GM19438 (cell line): ENCODE measurements around the gene CYREN.
"Not testable (repeated sequence)": the region's sequence is repeated elsewhere in the genome, so short reads cannot be mapped to it uniquely, and the experiment has no call there.

Source experiments
- ATAC-seq: cut with Tn5 transposase; IDR thresholded peaks from one replicate; pipeline ENCODE4 v1.9.1; 2021; ENCODE audit warnings: low read depth; ENCODE audit not compliant: unreplicated experiment

Gene CYREN

DNA sequence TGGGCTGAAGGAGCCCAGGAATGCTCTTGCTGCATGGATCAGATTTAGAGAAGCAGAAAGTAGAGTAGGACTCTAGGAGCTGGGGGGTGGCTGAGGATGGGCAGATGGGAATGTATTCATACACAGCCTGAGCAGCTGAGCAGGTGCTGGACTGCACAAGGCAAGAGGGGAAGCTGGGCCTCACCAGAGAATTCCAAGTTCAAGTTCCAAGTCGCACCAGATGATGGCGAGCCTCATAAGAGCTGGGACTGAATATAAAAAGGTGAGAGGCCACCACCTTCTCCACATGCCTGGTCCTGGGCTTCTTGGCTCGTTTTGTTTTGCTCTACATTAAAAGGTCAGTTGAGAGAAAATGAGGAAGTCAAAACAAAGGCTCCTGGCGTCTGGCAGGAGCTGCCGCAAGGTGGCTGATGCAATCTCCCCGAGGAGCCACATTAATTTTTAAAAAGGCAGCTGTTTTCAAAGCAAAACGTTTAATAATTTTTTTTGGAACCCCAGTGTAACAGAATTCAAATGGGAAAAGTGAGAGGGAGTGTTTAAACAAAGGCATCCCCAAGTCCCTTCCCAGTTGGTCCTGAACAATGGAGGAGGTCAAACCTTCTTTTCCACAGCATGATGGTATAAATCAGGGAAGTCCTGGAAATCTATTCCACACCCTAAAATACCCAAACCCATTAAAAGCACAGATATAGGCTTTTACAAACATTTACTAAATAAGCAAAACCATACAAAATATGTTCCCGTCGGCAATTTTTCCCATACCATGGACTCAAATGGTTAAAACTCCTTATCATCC is 9.5 kb downstream of the CYREN start:
- no peak for ATAC-seq

DNA sequence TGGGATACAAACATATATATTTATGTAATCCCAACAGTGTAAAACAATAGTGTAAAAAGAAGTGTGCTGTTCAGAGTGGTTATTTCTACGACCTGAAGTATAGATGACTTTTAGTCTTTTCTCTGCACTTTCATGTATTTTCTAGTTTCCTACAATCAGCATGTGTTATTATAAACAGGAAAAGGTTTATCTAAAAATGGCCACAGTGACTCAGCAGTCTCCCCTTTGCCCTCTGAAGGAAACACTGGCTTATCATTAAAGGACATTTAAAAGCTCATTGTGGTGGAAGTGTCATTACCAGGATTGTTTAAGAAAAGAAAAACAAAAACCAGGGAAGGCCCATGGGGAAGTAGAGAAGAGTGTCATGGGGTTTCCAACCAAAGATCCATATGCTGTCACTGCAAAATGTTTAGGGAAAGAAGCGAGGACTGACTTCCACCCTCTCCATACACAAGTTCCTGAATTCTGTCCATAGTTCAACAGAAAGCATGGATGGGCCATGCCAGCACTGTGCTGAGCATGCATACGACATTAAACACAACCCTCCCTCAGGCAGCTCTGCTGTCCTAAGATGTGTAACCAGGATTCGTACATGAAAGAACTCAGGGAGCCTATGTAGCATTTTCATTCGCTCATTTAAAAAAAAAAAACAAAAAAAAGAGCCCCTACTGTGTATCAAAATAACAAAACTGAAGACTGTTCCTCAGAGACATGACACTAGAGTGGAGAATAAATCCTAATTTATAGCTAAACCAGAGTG is 10.2 kb downstream of the CYREN start:
- peak; percentile 63 for ATAC-seq

DNA sequence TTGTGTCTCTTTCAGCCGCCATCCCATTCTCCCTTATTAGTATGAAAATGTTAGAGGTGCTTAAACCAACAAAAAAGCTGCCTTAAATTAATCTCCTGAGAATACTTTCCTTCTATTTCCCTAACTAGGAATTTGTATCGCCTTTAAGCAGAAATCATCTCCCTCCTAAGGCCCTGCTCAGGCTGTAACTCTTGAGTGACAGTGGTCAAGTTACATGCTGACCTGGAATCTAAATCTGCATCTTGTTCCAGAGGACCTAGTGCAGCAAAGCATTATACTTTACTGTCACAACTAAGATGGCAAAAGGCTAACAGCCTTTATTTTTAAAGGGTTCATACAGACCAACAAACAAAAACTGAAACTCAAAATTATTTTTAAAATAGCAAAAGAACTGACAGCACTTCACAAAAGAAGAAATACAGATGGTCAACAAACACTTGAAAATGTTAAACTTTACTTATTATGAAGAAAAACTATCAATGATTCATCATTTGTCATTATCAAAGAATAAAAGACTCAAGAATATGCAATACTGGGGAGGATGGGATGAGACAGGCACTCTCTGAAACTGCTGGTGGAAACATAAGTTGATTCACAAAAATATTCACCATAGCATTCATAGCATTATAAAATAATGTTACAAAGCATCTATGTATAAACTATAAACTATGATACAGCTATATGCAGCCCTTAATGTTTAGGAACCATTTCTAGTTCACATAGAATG is 11.0 kb downstream of the CYREN start:
- peak; percentile 10 for ATAC-seq

DNA sequence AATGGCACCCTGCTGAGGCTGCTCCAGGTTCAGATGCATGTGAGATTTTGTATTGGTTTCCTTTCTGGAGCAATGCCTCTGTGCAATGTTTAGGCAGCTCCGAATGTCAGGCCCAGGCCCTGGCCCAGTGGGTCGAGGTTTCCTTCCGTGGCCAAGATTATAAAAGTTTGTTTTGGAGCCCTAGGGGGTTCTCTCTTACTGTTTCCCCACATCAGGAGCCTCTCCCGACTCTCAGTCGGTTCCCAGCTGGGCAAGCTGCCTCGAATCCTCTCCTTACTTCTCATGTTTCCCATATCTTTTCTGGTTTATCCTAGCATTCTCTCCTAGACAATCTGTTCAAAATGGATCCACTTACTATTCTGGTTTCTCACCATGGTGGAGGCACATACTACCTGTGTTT is 11.6 kb downstream of the CYREN start:
- no peak for ATAC-seq

DNA sequence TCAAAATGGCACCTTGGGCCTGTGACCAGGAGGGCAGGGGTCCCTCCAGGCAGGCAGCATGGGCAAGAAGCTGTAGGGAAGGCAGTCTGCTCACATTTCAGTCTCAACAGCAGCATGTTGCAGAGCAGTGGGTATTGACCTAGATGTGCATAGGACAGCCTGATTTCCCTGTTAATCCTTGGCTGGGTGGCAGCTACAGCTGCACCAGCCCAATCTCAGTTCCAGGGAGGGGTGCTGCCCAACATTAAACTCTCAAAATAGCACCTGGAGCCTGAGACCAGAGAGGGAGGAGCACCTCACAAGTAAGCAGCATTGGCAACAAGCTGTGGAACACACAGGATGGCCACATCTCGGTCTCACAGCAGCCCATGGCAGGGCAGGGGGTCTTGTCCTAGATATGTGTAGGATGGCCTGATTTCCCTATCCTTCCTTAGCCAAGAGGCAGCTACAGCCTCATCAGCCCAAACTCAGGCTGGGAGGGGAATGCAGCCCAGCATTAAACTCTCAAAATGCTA is 12.3 kb downstream of the CYREN start:
- ATAC-seq = no peak

DNA sequence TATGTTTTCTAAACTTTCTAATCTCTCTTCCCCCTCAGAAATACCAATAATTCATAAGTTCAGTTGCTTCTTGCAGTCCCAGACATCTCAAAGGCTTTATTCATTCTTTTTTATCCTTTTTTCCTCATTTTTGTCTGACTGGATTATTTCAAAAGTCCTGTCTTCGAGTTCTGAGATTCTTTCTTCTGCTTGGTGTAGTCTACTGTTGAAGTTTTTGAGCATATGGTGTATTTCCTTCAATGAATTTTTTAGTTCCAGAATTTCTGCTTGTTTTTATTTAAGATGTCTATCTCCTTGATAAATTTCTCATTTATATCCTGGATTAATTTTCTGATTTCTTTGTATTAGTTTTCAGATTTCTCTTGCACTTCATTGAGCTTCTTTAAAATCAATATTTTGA is 14.2 kb downstream of the CYREN start:
- ATAC-seq = no peak

DNA sequence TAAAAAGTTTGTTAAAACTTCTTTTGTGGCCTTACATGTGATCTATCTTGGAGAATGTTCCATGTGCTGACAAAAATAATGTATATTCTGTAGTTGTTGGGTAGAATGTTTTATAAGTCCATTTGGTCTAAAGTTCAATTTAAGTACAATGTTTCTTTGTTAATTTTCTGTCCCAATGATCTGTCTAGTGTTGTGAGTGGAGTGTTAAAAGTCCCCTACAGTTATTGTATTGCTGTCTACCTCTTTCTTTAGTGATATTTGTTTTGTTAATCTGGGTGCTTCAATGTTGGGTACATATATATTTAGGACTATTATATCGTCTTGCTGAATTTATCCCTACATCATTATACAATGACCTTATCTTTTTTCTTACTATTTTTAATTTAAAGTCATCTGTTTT is 15.8 kb downstream of the CYREN start:
- ATAC-seq = no peak

DNA sequence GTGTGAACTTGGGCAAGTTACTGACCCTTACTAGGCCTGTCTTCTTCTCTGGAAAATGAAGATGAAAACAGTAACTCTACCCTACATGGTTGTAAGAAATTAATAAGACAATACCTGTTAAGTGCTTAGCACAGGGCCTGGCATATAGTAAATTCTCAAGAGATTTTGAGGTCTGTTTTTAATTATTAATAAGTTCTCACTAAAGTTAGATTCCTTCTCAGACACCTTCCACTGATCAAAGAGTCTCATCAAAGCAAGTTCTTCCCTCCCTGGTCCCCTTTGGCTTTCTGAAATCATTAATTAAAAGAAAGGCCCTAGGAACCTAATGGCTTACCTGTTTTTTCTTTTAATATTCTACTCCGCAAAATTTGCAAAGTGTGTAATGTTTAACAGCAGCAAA is 18.1 kb downstream of the CYREN start:
- no peak for ATAC-seq

DNA sequence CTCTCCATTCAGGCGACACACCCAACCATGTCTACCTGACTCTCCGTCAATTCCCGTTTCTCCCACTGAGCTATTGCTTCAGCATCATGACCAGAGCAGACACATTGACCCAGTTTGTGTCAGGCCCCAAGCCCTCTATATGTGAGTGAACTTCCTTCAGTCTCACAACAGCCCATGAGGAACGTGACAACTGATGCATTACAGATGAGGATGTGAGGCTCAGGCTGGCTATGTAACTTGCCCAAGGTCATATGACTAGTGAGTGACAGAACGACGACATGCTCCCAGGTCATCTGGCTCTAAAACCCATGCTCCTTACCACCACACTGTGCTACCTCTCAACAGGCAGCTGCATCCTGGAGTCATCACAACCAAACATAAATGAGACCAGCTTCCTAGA is 19.0 kb downstream of the CYREN start:
- ATAC-seq = no peak

DNA sequence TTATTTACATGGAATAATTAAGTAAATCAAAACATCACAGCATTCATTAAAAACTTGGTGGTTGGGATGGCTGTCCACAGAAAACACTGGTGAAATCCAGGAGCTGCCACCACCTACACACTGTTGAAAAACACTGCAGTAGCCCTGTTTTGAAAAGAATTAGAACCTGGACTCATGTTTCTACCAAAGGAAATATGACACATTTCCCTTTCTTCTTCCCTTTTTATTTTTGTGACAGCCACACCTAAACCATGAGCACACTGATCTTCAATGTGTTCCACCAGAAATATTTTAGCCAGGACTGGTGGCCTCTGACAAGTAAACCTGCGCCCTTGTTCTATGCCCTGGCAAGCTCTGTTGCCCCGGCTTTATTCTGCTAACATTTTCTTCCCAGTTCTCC is 19.4 kb downstream of the CYREN start:
- no peak for ATAC-seq

DNA sequence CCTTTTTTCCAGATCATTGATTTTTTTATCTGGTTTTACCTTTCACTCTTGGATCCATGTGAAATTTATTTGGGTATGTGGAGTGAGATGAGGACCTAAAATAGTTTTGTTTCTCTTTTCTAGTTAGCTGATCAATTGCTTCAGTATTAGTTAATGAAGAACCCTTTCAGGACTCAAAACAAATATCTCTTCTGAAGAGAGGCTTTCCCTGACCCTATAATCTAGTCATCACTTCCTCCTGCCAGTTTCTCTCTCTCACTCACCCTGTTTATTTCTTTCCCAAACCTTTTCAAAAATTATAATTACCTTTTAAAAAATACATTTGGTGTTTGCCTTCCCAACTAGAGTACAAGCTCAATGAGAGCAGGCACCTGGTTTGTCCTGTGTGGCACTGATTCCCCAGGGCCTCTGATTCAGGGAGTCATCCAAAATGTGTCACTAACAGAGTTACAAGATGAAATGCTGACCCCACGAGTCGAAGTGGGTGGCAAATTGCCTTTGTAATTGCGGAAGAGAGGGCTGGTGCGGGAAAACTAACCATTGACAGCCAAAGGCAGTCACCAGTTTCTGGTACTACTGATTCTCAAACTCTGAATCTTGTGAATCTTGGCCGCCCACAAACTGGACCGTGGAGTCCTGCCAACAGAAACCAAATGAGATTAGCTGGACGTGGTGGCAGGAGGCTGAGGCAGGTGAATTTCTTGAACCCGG is 20.3 kb downstream of the CYREN start:
- ATAC-seq = no peak

DNA sequence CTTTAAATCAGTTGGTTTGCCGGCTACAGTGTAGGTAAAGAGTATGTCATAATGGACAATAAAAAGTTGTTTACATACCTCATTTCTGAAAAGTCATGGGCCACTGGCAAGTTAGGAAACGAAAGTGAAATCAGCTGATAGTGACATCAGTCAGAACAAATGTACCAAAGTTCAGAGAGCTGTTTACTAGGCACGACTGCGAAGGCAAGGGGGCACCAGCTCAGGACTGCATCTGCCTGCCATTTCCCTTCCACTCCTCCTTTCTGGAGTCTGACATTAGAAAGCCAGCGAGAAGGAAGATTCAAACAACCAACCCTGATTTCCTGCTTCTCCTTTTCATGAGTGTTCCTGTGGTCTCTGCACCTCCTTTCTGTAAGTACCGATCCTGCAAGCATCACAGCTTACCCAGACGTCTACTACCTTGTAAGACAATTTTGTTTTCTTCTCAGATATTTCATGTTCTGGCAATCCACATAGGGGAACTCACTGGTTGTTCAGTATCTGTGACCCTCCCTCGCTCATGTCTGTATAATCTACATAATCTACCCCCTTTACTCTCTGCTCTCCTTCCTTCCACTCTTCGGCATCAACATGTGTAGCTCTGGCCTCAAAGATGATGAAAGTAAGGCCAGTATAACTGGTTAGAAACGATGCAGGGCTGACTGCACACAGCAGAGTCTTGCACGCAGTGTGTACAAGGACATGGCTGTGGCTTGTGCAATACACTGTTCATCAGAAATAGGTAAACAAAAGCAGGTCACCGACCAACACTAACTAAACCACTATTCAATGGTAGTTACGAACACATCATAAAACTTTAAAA is 22.4 kb downstream of the CYREN start, which contains the start of gene TMEM140:
TMEM140 (plus strand) TSS at position 174 of the 823 bp plus-strand sequence. CDS start 16,370 bp downstream, outside the sequence.
- peak; percentile 58 for ATAC-seq

DNA sequence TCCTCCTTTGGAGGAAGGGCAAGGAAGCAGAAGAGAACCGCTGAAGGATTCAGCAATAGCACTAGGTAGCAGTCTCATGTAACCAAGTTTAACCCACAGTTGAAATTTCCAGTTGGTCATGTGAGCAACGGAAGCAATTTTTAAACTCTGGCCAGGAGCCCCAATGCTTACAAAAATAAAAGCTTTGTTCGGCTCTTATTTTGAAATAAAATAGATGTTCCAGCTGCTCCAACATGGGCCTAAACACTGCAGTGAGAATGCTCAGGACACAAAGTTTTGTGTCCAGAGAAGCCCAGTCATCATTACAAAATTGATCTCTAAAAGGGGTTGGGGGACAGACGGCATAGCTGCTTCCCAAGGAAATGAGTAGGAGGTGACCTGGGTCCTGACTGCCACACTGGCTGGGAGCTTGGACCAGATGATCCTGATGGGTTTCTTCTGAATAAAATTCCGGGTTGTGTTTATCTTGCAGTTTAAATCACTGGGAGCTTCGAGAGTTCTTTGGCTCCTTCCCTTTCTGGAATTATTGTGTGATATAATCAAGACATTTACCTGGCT is 23.1 kb downstream of the CYREN start:
- peak; percentile 19 for ATAC-seq

DNA sequence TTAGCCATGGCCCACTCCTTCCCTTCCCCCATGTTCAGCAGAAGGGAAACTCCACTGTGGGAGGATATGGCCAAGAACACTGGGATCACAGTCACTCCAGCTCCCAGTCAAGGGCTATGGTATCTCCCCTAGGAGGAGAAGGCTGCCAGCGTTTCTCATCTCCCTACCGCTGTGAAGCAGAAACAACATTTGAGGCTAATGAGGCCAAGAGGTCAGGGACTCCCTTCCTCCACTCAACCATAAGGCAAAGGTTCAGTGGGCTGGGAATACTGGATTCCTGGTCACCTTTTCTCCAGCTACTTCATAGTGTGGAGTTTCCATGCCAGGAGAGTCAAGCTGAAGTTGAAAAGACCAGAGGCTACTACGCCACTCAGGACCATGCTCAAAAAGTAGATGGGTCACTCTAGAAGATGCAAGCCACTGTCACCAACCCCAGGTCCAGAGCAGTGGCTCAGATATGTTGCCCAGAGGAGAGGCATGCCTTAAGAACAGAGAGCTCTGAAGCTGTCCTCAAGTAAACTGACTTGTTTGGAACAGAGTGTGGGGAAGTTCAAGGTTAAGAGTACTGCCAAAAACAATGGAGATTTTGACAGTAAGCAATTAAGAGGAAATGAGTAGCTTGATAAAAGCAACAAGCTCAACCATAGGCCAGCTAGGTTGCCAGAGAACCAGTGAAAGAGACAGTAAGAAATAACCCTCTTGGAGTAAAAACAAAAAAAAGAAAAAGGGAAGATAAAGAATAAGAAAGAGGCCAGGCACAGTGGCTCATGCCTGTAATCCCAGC is 26.4 kb downstream of the CYREN start:
- ATAC-seq = no peak

DNA sequence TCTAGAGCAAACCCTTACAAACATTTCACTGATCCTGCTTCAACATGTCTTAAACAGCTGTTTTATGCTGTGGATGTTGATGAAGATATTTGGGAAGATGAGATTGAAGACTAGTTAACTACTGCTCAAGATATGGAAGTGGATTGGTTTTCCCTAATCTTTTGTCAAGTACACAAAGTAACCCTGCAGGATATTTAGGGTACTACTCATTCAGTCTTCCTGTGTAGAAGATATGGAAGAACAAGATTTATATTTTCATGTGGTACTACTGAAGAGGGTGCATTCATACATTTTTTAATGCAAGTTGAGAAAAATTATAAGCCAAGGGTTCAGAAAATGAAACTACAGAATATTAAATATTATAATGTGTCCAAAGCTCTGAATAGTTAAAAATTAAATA is 40.9 kb downstream of the CYREN start:
- ATAC-seq = no peak

DNA sequence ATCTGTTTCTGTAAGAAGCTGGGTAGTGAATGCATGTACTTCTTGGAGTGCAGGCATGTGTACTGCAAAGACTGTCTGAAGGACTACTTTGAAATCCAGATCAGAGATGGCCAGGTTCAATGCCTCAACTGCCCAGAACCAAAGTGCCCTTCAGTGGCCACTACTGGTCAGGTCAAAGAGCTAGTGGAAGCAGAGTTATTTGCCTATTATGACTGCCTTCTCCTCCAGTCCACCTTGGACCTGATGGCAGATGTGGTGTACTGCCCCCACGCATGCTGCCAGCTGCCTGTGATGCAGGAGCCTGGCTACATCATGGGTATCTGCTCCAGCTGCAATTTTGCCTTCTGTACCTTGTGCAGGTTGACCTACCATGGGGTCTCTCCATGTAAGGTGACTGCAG is 41.6 kb downstream of the CYREN start:
- no peak for ATAC-seq

DNA sequence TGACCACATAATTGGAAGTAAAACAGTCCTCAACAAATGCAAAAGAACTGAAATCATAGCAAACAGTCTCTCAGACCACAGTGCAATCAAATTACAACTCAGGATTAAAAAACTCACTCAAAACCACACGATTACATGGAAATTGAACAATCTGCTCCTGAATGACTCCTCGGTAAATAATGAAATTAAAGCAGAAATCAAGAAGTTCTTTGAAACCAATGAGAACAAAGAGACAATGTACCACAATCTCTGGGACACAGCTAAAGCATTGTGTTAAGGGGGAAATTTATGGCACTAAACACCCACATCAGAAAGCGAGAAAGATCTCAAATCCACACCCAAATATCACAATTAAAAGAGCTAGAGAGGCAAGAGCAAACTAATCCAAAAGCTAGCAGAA is 45.9 kb downstream of the CYREN start:
- not testable (repeated sequence) for ATAC-seq

DNA sequence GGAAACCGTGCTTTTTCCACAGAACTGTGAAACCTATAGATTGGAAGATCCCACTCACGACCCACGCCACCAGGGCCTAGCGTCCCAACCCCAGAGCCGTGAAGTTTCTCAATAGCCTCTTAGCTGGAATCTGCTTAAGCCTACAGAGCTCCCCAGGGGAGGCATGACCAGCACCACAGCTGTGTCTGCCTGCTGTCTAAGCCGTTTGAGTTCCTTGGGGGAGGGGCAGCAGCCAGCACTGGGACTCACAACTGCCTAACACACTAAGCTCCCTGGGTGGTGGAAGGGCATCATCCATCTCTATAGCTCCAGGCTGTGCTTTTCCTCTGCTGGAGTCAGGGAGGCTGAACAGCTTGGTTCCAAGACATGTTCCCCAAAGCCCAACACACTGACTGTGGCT is 48.6 kb downstream of the CYREN start:
- no peak for ATAC-seq

DNA sequence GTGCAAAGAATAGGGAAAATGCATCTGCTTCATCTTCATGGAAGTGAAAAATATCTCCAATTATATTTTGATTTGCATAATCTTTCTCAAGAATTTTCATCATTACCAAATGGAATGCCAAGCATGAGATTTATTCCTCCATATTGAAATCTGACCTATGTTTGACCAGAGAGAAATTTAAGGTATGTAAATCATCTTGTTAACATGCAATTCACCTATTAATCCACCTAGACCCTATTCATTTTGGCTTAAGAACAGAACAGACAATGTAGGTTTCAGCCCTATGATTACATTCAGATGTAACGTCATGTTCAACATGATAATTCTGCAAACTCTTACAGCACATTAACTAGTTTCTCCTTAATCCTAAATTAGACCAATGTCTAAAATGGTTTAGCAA is 53.4 kb downstream of the CYREN start:
- ATAC-seq = no peak
